Activated naive CD4-positive, alpha-beta T cell treated with anti-CD3 and anti-CD28 coated beads for 36 hours (primary cell): Measurements from ENCODE around the gene CTCF. TPM values are rescaled to one million over a fixed set of nuclear protein-coding genes. Genes with fewer than 3 reads are reported as not detected.

ENCODE experiments used
- CTCF ChIA-PET: fragments of 350-600 bp; sonication (Branson Sonifier 250); formaldehyde crosslinking; loops from one replicate; lab custom pipeline; 2021; ENCODE audit warnings: antibody characterized with exemption; lab: Charles Lee
- DNase-seq: peaks from one replicate; pipeline ENCODE4 v3.0.0-alpha.2; 2020
- H3K27ac Mint-ChIP-seq: one replicate; pipeline ENCODE4 v1.8.0; 2021; ENCODE audit warnings: mild to moderate bottlenecking, mixed read lengths
- H3K27me3 Mint-ChIP-seq: one replicate; pipeline ENCODE4 v1.8.0; 2021; ENCODE audit warnings: low read depth, mixed read lengths
- H3K36me3 Mint-ChIP-seq: one replicate; pipeline ENCODE4 v1.8.0; 2021; ENCODE audit warnings: low read depth, mixed read lengths
- H3K4me1 Mint-ChIP-seq: one replicate; pipeline ENCODE4 v1.8.0; 2021; ENCODE audit warnings: low read depth, mixed read lengths
- H3K4me3 Mint-ChIP-seq: one replicate; pipeline ENCODE4 v1.8.0; 2021; ENCODE audit warnings: mild to moderate bottlenecking, moderate library complexity, mixed read lengths
- H3K9me3 Mint-ChIP-seq: one replicate; pipeline ENCODE4 v1.8.0; 2021; ENCODE audit warnings: mixed read lengths
- intact Hi-C: fragments of 100-400 bp; cut with micrococcal nuclease; formaldehyde crosslinking; loops from one replicate; pipeline ENCODE4 v1.15.1; 2023
- total RNA-seq, 2 experiments: library from RNA; stranded (reverse); gene quantifications; one replicate each; pipeline ENCODE4 v1.2.3, GENCODE V29; 2021

Gene CTCF
- total RNA-seq, 2 experiments from 2014 or later: 51.2 to 52.3 TPM

- Mint-ChIP-seq H3K27ac (no peak overlapping the region), H3K36me3 (no peaks in the 10 kb centered on the region), H3K27me3 (no peaks in the 10 kb centered on the region), H3K4me1 (no peaks in the 10 kb centered on the region), H3K9me3 (no peaks in the 10 kb centered on the region), H3K4me3 (no peak overlapping the region)
- no peak for DNase-seq
- CTCF ChIA-PET: interaction anchor here (0.5 to 1.0 kb wide), 2 partner anchors 10 to 211 kb away, joined by 3 read pairs; no protein-coding TSS in a partner anchor
- intact Hi-C loops: no loop called here
Measured at GRCh38 chr16:67678354-67679023, 116.2 kb downstream of the CTCF start.

GRCh38 chr16:67679935-67680897 lies 117.9 kb downstream of the CTCF start:
- H3K36me3 Mint-ChIP-seq: peaks cover 2% of the 10 kb centered on the region
- H3K4me1 Mint-ChIP-seq: peaks cover under 1% of the 10 kb centered on the region
- H3K4me3 Mint-ChIP-seq: no peak overlapping the region
- H3K9me3 Mint-ChIP-seq: no peaks in the 10 kb centered on the region
- CTCF ChIA-PET: interaction anchor here (0.8 to 1.1 kb wide), 2 partner anchors 13 to 36 kb away, joined by 3 to 5 read pairs; no protein-coding TSS in a partner anchor
- no peak overlapping the region for H3K27ac Mint-ChIP-seq
- DNase-seq: no peak
- H3K27me3 Mint-ChIP-seq: no peaks in the 10 kb centered on the region
- intact Hi-C loops: no loop called here

DNA sequence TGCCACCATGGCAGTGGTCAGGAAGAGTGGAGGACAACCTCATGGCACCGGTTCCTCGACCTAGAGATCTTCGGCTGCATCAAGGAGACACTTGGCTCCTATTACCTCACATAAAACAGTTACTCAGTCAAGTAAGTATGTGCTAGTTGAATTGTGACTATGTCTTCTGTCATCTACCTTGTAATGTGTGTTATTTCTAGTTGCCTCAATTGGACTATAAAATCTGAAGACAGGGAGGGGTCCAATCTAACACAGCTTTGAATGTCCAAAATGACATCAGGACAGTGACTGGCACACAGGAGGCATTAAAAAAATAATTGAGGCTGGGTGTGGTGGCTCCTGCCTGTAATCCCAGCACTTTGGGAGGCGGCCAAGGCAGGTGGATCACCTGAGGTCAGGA lies 121.4 kb downstream of the CTCF start:
- Mint-ChIP-seq H3K4me1 (peaks cover 10% of the 10 kb centered on the region), H3K9me3 (no peaks in the 10 kb centered on the region), H3K36me3 (peaks cover 2% of the 10 kb centered on the region), H3K4me3 (no peak overlapping the region), H3K27ac (no peak overlapping the region), H3K27me3 (no peaks in the 10 kb centered on the region)
- intact Hi-C loops: no loop called here
- CTCF ChIA-PET: no interaction called here
- DNase-seq: no peak

GRCh38 chr16:67685388-67686112 lies 123.2 kb downstream of the CTCF start:
- intact Hi-C loops: no loop called here
- H3K9me3 Mint-ChIP-seq: no peaks in the 10 kb centered on the region
- H3K27ac Mint-ChIP-seq: no peak overlapping the region
- no peak overlapping the region for H3K4me3 Mint-ChIP-seq
- DNase-seq: no peak
- H3K27me3 Mint-ChIP-seq: no peaks in the 10 kb centered on the region
- H3K36me3 Mint-ChIP-seq: peaks cover 2% of the 10 kb centered on the region
- CTCF ChIA-PET: no interaction called here
- peaks cover 10% of the 10 kb centered on the region for H3K4me1 Mint-ChIP-seq

Other genes with a start within 250 kb of the CTCF start
- 1 to 10 TPM; 1.0 to 1.3 TPM for gene KCTD19, start 235.8 kb upstream of the CTCF start, total RNA-seq
- gene LRRC36, start 235.7 kb upstream of the CTCF start, total RNA-seq: under 1 TPM in 1 of 2 experiments, not detected in 1; 0.64 TPM
- gene TPPP3, start 169.0 kb upstream of the CTCF start, total RNA-seq: not detected
- gene ZDHHC1, start 146.0 kb upstream of the CTCF start, total RNA-seq: under 1 TPM; 0.12 to 0.32 TPM
- 1 to 10 TPM in 1 of 2 experiments, under 1 TPM in 1; 0.86 to 1.1 TPM for gene HSD11B2, start 131.4 kb upstream of the CTCF start, total RNA-seq
- 10 to 100 TPM; 11.9 to 15.3 TPM for gene ATP6V0D1, start 81.4 kb upstream of the CTCF start, total RNA-seq
- gene AGRP, start 79.0 kb upstream of the CTCF start, total RNA-seq: not detected
- gene RIPOR1, start 33.7 kb upstream of the CTCF start, total RNA-seq: 10 to 100 TPM; 34.2 to 41.9 TPM
- 100 to 1,000 TPM; 123 to 130 TPM for gene CARMIL2, start 82.6 kb downstream of the CTCF start, total RNA-seq
- 10 to 100 TPM; 49.2 to 54.9 TPM for gene ACD, start 97.7 kb downstream of the CTCF start, total RNA-seq
- gene PARD6A, start 98.4 kb downstream of the CTCF start, total RNA-seq: 1 to 10 TPM; 7.3 to 8.4 TPM
- 1 to 10 TPM; 6.7 to 7.3 TPM for gene ENKD1, start 104.2 kb downstream of the CTCF start, total RNA-seq
- 1 to 10 TPM; 3.2 to 3.6 TPM for gene C16orf86, start 104.3 kb downstream of the CTCF start, total RNA-seq
- gene GFOD2, start 156.8 kb downstream of the CTCF start, total RNA-seq: 1 to 10 TPM; 7.3 to 8.2 TPM
- gene RANBP10, start 244.0 kb downstream of the CTCF start, total RNA-seq: 10 to 100 TPM; 12.4 to 16.1 TPM
- under 1 TPM; 0.35 to 0.50 TPM for gene TSNAXIP1, start 244.4 kb downstream of the CTCF start, total RNA-seq